GM12873 (cell line): Measurements from ENCODE around the gene TMEM270.

Experiments
- CTCF ChIP-seq: IDR thresholded peaks from 2 replicates; pipeline ENCODE4 v1.5.1; 2012; ENCODE audit warnings: low read depth, mild to moderate bottlenecking, moderate library complexity, low read length, control low read depth; ENCODE audit not compliant: insufficient read depth; ENCODE audit errors: missing control alignments

TMEM270 gene

GRCh38 chr7:73844131-73844547 lies 16.8 kb upstream of the TMEM270 start:
- TF ChIP-seq CTCF = no peak

GRCh38 chr7:73844848-73845460 lies 16.0 kb upstream of the TMEM270 start:
- no peak for TF ChIP-seq CTCF

- no peak for TF ChIP-seq CTCF
Observed at GRCh38 chr7:73847941-73848723, 12.8 kb upstream of the TMEM270 start.

- TF ChIP-seq CTCF = no peak
Observed at GRCh38 chr7:73850781-73851207, 10.2 kb upstream of the TMEM270 start.

- TF ChIP-seq CTCF = no peak
Observed at GRCh38 chr7:73851410-73852338, 9.3 kb upstream of the TMEM270 start.

GRCh38 chr7:73852500-73852899 lies 8.5 kb upstream of the TMEM270 start:
- TF ChIP-seq CTCF = no peak

- TF ChIP-seq CTCF = no peak
Observed at GRCh38 chr7:73856941-73857340, 4.0 kb upstream of the TMEM270 start.
